Measurements from ENCODE around the gene ABHD10. TPM values are rescaled to one million over a fixed set of nuclear protein-coding genes. Genes with fewer than 3 reads are reported as not detected.
"Not testable (repeated sequence)": the region's sequence is repeated elsewhere in the genome, so short reads cannot be mapped to it uniquely, and the experiment has no call there.

ABHD10 gene
- total RNA-seq, 1 donor from 2014 or later = 55.9 TPM

DNA sequence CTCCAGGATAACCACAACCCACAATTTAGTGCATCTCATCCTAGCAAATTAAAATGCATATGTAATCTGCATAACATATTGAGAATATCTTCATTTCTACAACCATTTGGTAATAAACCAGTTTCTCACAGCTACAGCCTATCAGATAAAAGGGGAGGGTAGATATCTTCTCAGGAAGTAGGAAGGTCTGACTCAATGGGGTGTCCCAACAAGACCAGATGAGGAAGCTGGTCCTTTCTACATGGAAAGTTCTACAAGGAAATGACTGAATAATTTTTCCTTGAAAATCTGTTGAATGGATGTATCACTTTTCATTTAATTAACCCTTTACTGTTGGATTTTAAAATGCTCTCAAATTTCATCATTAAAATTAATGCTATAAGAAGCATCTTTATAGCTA lies 38.3 kb downstream of the ABHD10 start:
- no peak for ATAC-seq
- intact Hi-C loops (cut with micrococcal nuclease) = no loop called here
- DNase-seq = no peak

DNA sequence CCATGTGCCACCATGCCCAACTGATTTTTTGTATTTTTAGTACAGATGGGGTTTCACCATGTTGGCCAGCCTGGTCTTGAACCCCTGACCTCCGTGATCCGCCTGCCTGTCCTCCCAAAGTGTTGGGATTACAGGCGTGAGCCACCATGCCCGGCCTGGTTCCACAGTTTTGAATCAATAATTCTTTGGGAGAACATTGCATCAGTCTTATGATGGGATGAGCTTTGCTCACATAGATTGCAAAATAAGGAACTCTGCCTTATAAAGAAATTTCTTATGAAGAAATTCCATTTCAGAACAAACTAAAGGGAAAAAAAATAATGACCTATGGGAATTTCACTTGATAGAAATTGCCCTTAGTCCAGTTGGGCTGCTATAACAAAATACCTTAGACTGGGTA lies 39.9 kb downstream of the ABHD10 start:
- DNase-seq = no peak
- intact Hi-C loops (cut with micrococcal nuclease) = no loop called here
- no peak for ATAC-seq

DNA sequence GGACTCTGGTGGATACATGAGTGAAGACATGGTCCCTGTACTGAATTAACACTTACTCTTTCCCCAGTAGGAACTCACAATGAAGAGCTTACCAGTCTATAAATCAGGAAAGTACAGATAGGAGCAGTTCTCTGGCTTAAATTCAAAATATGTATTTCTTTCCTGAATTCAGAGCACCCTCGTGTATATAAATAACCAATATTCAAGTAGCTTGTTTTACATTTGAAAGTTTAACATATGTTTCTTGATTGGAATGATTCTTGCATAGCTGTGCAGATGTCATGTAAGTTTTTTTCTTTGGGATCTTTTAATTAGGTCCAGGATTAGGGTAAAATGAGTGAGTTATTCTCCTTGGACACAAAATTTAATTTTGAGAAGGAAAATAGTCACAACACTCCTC lies 40.9 kb downstream of the ABHD10 start:
- DNase-seq (no peak), ATAC-seq (no peak)
- intact Hi-C loops (cut with micrococcal nuclease) = no loop called here

DNA sequence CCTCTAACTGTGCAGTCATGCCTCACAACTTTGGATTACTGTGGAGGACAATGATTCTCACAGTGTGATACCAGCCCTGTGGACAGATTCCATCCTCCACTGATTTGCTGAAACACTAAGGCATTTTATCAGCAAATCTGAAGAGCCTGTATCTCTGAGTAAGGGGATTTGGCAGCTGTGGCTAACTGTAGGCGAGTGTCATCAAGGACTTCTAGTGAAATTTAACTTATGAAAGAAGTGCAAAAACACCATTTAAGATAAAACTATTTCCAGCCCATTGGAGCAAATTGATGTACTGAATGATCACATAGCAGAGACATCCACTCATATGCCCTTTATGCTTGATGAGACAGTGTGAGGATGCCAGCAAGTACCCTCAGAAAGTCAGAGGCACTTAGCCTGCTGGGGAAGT lies 41.9 kb downstream of the ABHD10 start:
- intact Hi-C loops (cut with micrococcal nuclease) = no loop called here
- no peak for ATAC-seq
- DNase-seq = no peak

DNA sequence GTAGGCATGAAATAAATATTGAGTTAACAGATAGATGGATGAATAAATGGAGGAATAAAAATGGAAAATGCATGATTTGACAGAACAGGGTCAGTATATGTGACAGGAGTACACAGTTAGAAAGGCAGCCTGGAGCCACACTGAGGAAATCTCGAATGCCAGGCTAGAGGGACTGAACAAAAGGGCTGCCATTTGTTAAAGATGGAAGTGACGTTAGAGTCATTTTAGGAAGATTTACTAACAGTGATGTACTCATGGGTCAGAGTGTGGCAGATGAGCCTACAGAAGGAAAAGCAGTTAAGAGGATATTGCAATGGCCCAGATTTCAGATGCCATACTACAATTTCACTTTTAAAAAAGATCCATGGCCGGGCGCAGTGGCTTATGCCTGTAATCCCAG lies 48.3 kb downstream of the ABHD10 start:
- DNase-seq (no peak), ATAC-seq (no peak)
- intact Hi-C loops (cut with micrococcal nuclease) = no loop called here

DNA sequence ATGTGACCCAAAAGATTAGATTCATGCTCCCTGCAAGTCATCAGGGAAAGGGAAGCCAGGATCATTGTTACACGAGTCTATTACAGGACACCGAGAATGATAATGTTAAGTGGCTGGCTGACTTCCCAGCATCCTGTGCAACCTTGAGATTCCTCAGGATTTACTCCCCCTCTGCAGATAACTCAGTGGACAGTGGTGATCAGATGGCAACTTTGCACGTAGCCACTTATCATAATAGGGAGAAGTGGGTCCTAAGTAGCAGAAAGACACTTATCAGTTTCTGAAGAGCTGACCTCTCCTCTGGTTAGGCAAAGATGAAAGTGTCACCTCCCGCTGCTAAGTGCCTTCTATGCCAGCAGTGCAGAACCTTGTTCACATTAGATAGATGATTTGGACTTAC lies 49.0 kb downstream of the ABHD10 start:
- DNase-seq = no peak
- peak; percentile 88 for ATAC-seq
- intact Hi-C loops (cut with micrococcal nuclease) = no loop called here

DNA sequence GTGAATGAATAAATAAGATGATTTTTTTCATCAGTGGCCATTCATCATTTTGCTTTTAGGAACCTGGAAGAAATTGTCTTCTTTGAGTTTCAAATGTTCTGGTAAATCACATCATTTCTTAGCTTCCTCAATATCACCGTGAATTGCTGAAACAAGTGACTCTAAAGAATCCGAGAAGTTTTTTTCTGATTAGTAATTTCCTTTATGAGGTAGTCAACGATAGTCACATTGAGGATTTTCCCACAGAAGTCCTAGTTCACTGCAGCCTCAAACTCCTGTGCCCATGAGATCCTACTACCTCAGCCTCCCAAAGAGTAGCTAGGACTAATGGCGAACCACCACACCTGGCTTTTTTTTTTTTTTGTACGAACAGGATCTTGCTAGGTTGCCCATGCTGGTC lies 52.1 kb downstream of the ABHD10 start:
- ATAC-seq (no peak), DNase-seq (no peak)
- intact Hi-C loops (cut with micrococcal nuclease) = no loop called here

DNA sequence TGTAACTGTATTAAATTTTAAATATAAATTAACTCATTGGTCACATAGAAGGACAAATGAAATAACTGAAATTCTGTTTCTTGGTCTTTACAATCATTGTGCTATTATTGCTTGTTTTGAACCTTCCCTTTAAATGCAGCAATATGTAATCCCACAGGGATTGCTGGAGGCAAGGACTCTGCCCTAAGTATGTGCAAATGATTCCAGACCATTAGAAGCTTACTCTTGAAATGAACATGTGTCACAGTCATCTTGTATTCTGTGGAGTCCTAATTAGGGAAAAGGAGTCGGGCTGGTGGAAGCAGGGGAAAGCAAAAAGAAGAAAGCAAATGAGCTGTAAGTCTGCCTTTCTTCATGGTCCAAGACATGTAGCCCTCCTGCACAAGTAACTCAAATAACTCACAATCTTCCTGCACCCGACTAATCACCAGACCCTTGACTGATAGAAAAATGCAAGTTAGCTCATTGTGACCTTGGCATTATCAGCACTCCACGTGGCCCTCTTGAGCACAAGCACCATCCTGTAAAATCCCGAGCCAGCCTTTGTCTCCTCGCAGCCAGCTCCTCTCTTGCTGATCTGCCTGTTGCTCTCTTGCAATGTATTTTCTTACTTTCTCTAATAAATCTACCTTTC lies 53.4 kb downstream of the ABHD10 start:
- ATAC-seq (peak; percentile 73), DNase-seq (no peak)
- intact Hi-C loops (cut with micrococcal nuclease) = no loop called here

DNA sequence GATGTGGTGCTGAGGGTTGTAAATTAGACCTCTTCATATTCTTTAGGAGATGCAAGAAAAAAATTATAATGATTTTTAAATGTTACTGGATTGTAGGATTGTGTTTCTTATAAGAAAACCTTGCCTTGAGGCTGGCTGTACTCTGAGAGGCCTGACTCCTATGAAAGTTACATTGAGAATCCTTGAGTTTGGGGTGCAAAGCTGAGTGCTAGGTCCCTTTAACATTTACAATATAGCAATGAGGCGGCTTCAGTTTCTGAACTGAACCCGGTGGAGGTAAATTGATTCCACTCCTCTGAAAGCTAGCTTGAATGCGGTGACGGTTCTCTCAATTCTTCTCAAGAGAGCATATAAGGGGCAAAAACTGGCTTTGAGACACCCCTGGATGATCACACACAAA lies 55.6 kb downstream of the ABHD10 start, which contains the start of gene TMPRSS7:
Gene TMPRSS7, plus strand, starts transcription at position 301 of the 400 bp plus-strand sequence. CDS start 110 bp downstream, outside the sequence.
- ATAC-seq (no peak), DNase-seq (no peak)
- intact Hi-C loops (cut with micrococcal nuclease) = no loop called here

DNA sequence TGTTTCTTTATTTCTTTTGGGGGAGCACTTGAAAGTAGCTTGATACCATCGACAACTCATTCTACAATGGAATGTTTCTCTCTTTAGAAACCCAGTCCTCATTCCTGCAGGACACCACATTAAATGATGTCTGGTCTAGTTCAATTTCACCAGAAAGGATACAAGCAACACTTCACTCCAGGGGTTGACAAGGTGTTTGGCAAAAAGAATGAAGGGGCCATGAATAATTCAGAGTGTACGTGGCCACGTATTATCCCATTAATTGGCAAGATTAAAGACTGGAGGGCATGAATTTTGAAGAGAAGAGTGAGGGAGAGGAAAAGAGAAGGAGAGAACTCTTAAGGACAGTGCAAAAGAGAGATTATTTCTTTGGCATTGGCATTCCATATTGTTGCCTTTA lies 56.4 kb downstream of the ABHD10 start:
- DNase-seq (no peak), ATAC-seq (no peak)
- intact Hi-C loops (cut with micrococcal nuclease) = no loop called here

DNA sequence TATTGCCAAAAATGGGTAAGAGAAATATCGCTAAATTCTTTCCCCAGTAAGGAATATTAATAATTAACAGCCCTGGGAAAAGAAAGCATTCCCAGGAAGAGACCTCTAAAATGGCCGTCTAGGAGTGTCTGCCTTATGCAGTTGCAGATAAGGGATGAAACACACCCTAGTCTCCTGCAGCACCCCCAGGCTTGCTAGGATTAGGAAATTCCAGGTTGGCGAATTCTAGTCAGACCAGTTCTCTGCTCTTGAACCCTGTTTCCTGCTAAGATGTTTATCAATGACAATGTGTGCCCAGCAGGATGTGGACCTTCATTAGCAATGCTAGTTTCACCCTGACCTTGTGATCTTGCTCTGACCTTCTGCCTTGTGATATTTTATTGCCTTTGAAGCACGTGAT lies 58.4 kb downstream of the ABHD10 start:
- DNase-seq; intact Hi-C loops (cut with micrococcal nuclease); ATAC-seq: not testable (repeated sequence)

DNA sequence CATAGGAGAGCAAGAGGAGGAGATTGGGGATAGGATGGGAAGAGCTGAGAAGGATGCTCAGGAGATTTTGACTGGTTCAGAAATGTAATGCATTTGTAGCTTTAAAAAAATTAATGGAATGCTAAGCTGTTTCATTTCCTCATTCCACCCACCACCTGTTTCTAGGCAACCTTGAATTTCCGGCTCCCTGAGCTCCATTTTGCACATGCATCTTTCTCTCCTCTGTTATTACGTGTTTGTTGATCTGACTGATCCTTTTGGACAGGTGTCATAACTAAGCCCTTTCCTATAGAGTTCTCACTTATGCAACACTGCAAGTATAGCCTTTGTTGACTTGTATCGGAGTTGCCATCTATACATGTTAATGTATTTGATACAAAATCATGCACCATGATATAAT lies 60.0 kb downstream of the ABHD10 start:
- intact Hi-C loops (cut with micrococcal nuclease) = no loop called here
- no peak for DNase-seq

DNA sequence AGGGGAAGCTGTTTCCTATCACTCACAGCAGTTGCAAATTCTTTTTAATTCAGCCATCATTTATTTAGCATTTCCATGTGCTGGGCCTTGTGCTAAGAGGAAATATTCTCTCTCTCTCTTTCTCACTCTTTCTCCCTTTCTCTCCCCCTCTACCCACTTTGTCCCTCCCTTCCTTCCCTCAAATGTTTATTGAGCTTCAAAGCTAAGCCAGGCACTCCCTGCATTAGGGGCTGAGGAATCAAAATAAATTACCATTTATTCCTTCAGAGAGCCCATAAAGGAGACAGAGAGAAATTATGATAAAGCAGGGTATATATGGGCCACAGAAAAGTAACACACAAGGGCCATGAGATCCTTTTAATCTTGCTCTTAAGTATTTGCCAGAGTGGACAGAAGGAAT lies 62.5 kb downstream of the ABHD10 start:
- intact Hi-C loops (cut with micrococcal nuclease) = no loop called here
- no peak for ATAC-seq

More for the DNA sequence above, 60.0 kb downstream of the ABHD10 start:
- ATAC-seq = no peak

DNA sequence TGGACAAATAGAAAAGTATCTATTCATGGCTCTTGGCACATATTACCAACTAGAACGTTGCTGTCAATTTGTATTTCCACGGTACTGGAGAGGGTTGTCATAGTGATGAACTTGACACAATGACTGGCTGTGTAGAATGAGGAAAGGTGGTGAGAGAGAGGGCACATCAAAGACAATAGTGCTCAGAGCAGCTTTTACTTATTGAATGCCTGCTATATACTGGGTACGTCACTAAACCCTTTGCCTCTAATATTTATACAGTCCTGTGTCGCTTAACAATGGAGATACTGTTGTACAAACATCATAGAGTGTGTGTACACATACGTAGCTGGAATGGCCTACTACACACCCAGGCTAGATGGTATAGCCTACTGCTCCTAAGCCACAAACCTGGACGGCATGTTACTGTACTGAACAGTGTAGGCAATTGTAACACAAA lies 64.0 kb downstream of the ABHD10 start:
- intact Hi-C loops (cut with micrococcal nuclease) = no loop called here
- no peak for DNase-seq
- peak; percentile 48 for ATAC-seq

More for the DNA sequence above, 62.5 kb downstream of the ABHD10 start:
- DNase-seq = no peak

Other genes starting within 250 kb of the ABHD10 start
- 128 TPM for gene PHLDB2, start 119.8 kb upstream of the ABHD10 start, total RNA-seq
- gene TAGLN3, start 19.9 kb downstream of the ABHD10 start, total RNA-seq = not detected
- gene TMPRSS7, start 55.7 kb downstream of the ABHD10 start, total RNA-seq = not detected
- 1.7 TPM for gene C3orf52, start 107.4 kb downstream of the ABHD10 start, total RNA-seq
- gene GCSAM, start 154.2 kb downstream of the ABHD10 start, total RNA-seq = not detected

Measured in left ventricle myocardium superior (tissue), 1 donor.